GM18507 (cell line): ENCODE measurements around the gene P2RX3.

Source experiments
- DNase-seq: peaks from one replicate; pipeline ENCODE4 v3.0.0; 2011; ENCODE audit warnings: low read depth; ENCODE audit not compliant: insufficient read length; ENCODE audit errors: extremely low spot score
- FAIRE-seq: peaks from 2 replicates; lab custom pipeline; 2011; peaks lifted over from hg19 to GRCh38; lab: Jason Lieb, UNC

P2RX3 gene

DNA sequence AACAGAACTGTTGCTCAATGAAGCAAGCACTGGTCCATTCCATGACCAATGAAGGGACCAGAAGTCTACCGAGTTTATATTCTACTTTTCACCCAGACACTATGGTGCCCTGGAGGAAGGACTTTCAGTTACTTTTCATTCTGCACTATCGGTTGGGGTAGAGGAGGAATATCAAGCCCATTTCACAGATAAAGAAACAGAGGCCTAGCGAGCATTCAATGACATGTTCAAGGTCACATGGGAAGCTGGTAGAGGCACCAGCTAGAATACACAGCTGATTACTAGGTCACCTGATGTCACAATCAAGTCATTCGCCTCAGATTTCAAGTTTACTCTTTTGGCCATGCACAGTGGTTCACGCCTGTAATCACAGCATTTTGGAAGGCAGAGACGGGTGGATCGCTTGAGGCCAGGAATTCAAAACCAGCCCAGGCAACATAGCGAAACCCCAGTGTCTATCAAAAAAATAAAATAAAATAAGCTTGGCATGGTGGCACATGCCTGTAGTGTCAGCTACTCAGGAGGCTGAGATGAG is 69.9 kb downstream of the P2RX3 start:
- DNase-seq (no peak), FAIRE-seq (no peak)

- no peak for FAIRE-seq
- no peak for DNase-seq
Measured at GRCh38 chr11:57408771-57409170, 70.6 kb downstream of the P2RX3 start.

GRCh38 chr11:57409321-57410100 is 71.4 kb downstream of the P2RX3 start:
- no peak for FAIRE-seq
- DNase-seq = no peak

GRCh38 chr11:57410287-57410686 is 72.1 kb downstream of the P2RX3 start:
- FAIRE-seq (no peak), DNase-seq (no peak)

DNA sequence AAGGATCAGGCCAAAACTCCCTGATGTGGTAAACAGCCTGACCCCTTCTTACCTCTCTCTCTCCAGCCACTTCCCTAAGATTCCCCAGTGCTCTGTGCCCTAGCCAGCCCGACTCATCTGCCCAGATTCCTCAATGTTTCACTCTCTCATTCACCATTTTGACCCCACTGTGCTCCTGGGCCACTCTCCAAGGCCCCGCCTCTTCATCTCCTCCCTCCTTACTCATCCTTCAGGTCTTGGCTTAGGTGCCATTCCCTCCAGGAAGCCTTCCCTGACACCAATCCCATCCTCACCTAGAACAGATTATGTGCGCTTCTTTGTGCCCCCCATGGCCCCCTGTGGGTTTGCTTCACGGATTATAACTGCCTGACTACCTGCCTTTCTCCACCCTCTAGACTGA is 75.5 kb downstream of the P2RX3 start:
- no peak for FAIRE-seq
- no peak for DNase-seq

- FAIRE-seq (no peak), DNase-seq (no peak)
Measured at GRCh38 chr11:57414612-57415212, 76.6 kb downstream of the P2RX3 start.

DNA sequence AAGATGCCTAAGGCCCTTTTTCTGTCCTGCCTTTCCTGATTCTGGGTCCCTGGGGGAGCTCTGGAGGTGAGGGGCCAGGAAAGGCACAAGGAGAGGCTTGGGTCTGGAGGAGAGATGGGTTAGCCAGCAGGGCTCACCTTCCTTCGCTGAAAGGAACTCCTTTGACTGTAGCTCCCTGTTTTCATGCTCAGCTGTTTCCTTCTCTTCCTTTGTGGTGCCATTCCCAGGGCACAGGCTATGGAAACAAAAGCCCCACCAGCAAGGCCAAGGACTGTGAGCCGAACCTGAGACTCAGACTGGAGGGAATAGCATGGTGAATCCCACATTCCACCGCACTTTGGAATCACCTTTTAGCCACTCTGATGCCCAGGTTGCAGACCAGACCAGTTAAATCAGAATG is 78.3 kb downstream of the P2RX3 start:
- no peak for FAIRE-seq

GRCh38 chr11:57417056-57417455 is 78.9 kb downstream of the P2RX3 start:
- no peak for DNase-seq
- no peak for FAIRE-seq

More for the DNA sequence above, 78.3 kb downstream of the P2RX3 start:
- no peak for DNase-seq

DNA sequence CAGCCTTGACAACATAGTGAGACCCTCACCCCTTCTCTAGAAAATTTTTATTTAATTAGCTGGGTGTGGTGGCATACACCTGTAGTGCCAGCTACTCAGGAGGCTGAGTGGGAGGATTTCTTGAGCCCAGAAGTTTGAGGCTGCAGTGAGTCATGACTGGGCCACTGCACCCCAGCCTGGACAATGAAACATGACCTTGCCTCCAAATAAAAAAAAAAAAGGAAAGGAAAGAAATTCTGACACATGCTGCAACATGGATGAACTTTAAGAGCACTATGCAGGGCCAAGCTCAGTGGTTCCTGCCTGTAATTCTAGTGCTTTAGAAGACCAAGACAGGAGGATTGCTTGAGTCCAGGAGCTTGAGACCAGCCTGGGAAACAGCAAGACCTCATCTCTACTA is 80.0 kb downstream of the P2RX3 start:
- FAIRE-seq = no peak
- no peak for DNase-seq

GRCh38 chr11:57419146-57419545 is 81.0 kb downstream of the P2RX3 start:
- no peak for FAIRE-seq
- DNase-seq = no peak

DNA sequence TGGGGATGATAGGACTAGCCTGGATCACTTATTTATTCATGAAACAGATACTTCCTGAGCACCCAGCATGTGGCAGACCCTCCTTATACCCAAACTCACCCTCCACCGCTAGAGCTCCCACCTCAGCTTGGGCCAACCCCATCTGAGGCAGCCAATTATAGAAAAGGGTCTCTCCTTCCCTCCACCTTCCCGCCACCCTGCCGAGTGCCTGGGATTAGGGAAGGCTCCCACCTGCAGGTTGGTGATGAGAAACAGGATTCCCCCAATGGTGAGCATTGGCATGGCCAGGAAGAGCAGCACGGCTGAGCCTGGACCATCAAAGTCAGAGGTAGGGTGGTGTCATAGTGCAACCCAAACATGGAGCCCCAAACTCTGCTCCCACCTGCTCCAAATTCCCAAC is 82.9 kb downstream of the P2RX3 start:
- FAIRE-seq = no peak

DNA sequence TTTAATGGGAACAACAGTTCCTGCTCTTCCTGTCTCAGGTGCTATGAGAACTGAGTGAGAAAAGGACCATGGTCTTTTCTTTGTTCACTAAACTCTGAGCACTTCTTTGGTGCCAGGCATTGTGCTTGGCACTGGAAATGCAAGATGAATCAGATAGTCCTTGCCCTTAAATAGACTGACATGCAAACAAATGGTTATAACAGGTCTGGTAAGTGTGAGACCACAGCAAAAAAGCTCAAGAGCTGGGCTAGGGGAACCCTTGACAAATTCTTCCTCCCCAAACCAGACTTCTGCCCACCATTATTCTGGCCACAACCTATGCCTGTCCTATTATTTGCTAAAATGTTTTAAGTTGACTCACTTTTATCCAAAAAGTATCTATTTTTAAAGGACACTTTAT is 83.7 kb downstream of the P2RX3 start:
- DNase-seq (no peak), FAIRE-seq (no peak)

More for the DNA sequence above, 82.9 kb downstream of the P2RX3 start:
- DNase-seq = no peak
